Measurements from ENCODE around the gene SENP7. TPM values are rescaled to one million over a fixed set of nuclear protein-coding genes. Genes with fewer than 3 reads are reported as not detected.
A peak's percentile ranks its signal among the peaks of the same experiment; 100 is the strongest.

SENP7 gene
- total RNA-seq, 1 donor from 2014 or later = 11.8 TPM

DNA sequence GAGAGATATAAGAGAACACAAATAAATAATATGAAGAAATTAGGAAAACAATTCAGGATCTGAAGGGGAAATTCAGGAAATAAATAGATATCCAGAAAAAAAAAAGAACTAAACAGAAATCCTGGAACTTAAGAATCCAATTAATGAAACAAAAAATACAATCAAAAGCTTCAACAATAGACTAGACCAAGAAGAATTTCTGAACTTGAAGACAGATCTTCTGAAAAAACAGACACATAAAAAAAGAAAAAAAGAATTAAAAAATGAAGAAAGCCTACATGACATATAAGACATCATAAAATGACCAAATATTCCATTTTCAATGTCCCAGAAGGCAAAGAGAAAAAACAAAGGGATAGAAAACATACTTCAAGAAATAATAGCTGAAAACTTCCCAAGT, 124.3 kb downstream of the SENP7 start:
- no peak for DNase-seq (ENCODE audit: low read depth)
- TF ChIP-seq CTCF (conservative IDR thresholded peaks at IDR 0.05; ENCODE audit: low read depth, low read length) = no peak
- no peak overlapping the region for H3K4me3 ChIP-seq (ENCODE audit: low read depth, low read length)

- DNase-seq (ENCODE audit: low read depth) = no peak
- TF ChIP-seq CTCF (conservative IDR thresholded peaks at IDR 0.05; ENCODE audit: low read depth, low read length) = no peak
These were observed 125.7 kb downstream of the SENP7 start for GRCh38 chr3:101387351-101387750.

DNA sequence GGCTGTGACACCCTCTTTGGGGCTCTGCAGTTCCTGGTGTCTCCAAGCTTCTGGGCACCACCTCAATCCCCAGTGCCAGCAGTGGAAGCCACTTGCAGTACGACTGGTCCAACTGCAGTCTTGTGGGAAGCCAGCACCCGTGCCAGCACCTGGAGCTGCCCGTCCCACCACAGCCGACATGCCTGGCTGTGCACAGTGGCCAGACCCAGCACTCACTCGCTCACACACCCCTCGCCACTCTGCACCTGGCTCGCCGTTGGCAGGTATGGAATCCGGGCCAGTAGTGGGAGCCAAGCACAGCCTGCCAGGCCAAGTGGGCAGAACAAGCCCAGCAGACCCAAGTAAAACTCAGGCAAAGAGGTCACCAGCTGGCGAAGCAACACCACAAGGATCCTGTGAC, 128.6 kb downstream of the SENP7 start:
- H3K4me3 ChIP-seq (ENCODE audit: low read depth, low read length) = no peak overlapping the region
- TF ChIP-seq CTCF (conservative IDR thresholded peaks at IDR 0.05; ENCODE audit: low read depth, low read length) = no peak
- DNase-seq (ENCODE audit: low read depth) = no peak

More at GRCh38 chr3:101387351-101387750, 125.7 kb downstream of the SENP7 start:
- no peak overlapping the region for H3K4me3 ChIP-seq (ENCODE audit: low read depth, low read length)

- no peak for DNase-seq (ENCODE audit: low read depth)
- TF ChIP-seq CTCF (conservative IDR thresholded peaks at IDR 0.05; ENCODE audit: low read depth, low read length) = no peak
- no peak overlapping the region for H3K4me3 ChIP-seq (ENCODE audit: low read depth, low read length)
These were observed 129.4 kb downstream of the SENP7 start for GRCh38 chr3:101383656-101384055.

DNA sequence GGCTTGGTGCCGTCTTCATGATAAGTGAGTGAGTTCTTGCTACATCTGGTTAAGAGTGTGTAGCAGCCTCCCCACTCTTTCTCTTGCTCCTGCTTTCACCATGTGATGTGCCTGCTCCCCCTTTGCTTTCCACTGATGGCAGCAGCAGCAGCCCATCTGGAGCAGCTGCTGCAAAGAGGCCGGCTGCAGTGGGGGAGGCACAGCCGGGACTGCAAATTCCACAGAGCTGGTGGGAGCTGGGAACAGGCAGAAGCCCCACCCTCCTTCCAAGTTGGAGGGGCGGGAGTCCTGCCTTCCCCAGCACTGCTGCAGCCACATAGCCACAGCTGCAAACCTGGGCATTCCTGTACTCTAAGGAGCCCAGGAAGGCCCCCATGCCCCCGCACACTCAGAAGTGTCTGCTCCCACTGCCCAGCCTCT, 129.8 kb downstream of the SENP7 start:
- DNase-seq (ENCODE audit: low read depth) = no peak
- no peak for TF ChIP-seq CTCF (conservative IDR thresholded peaks at IDR 0.05; ENCODE audit: low read depth, low read length)
- no peak overlapping the region for H3K4me3 ChIP-seq (ENCODE audit: low read depth, low read length)

DNA sequence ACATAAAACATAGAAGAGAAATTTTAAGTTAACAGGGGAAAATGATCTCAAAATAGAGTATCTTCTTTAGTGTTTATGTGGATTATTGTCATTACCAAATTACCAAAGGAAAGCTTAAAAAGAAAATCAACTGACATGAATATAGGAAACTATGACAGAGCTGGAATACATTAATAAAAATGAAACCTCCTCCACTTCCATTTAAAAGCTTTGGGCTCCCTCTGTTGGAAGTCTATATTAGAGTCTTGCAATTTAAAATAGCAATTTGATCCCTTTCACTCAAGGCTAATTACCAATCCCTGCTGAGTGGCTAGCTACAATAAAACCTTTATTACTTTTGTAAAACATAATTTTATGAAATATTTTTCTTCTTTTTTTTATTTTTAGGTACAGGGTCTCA, 131.2 kb downstream of the SENP7 start:
- H3K4me3 ChIP-seq (ENCODE audit: low read depth, low read length) = no peak overlapping the region
- TF ChIP-seq CTCF (conservative IDR thresholded peaks at IDR 0.05; ENCODE audit: low read depth, low read length) = peak; percentile 57
- peak; percentile 4 for DNase-seq (ENCODE audit: low read depth)

DNA sequence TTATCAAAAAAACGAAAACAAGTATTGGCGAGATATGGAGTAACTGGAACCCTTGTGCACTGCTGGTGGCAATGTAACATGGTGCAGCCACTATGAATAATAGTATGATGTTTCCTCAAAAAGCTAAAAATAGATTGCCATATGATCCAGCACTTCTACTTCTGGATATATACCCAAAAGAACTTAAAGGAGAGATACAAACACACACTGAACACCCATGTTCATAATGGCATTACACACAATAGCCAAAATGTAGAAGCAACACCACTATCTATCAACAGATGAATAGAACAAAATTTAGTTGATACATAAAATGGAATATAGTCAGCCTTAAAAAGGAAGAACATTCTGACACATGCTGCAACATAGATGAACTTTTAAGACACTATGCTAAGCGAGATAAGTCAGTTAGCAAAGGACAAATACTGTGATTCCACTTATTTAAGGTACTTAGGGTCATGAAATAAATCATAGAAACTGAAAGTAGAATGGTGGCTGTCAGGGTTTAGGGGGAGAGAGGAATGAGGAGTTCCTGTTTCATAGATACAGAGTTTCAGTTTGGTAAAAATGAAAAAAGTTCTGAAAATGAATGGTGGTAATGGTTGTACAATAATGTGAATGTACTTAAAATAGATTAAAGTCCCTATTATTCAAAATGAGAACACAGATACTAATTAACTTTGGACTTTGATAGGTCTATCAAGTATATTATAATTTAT, 133.2 kb downstream of the SENP7 start:
- DNase-seq (ENCODE audit: low read depth) = no peak
- TF ChIP-seq CTCF (conservative IDR thresholded peaks at IDR 0.05; ENCODE audit: low read depth, low read length) = no peak
- H3K4me3 ChIP-seq (ENCODE audit: low read depth, low read length) = no peak overlapping the region
